ENCODE data around the gene PSMC2. TPM values are rescaled to one million over a fixed set of nuclear protein-coding genes. Genes with fewer than 3 reads are reported as not detected.

Gene PSMC2
- total and polyA plus RNA-seq, 2 of the 4 experiments (the other 2 are of a cell fraction) = 184 to 311 TPM

DNA sequence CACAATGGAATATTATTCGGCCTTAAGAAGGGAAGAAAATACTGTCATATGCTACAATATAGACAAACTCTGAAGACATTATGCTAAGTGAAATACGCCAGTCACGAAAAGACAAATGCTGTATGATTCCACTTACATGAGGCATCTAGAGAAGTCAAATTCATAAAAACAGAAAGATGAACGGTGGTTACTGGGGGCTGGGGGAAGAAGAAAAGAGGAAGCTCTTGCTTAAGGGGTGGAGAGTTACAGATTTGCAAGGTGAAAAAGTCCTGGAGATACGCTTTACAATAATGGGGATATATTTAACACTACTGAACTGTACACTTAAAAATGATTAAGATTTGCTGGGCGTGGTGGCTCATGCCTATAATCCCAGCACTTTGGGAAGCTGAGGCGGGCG lies 49.0 kb downstream of the PSMC2 start:
- dilution Hi-C loops (cut with HindIII; ENCODE audit: low sequenced_read_pairs, unreplicated experiment) (no loop called here), in situ Hi-C loops (cut with MboI; ENCODE audit: low sequenced_read_pairs) (no loop called here), intact Hi-C loops (cut with micrococcal nuclease) (no loop called here)
- H3K27me3 ChIP-seq (ENCODE audit: control insufficient read depth, insufficient read depth, low read length) = peaks cover 2% of the 10 kb centered on the region
- H3K23ac ChIP-seq (ENCODE audit: low read depth, low read length) = no peak overlapping the region
- no peak overlapping the region for H2BK15ac ChIP-seq (ENCODE audit: low read depth, low read length)
- CTCF ChIA-PET = no interaction called here
- H4K5ac ChIP-seq (ENCODE audit: low read depth, low read length) = no peak overlapping the region
- no peaks in the 10 kb centered on the region for H3K79me1 ChIP-seq (ENCODE audit: low read depth in 1 of 2, low read length in 2 of 2)
- DNase-seq (no peak), ATAC-seq (ENCODE audit: low read depth) (no peak)
- H3K9me3 ChIP-seq (ENCODE audit: control insufficient read depth, insufficient read depth, low read length) = no peaks in the 10 kb centered on the region
- H3K4me3 ChIP-seq (ENCODE audit: insufficient read depth, low read depth, low read length) = no peak overlapping the region
- no peak overlapping the region for H3K9ac ChIP-seq (ENCODE audit: low read depth, low read length)
- TF ChIP-seq SMC3 (IDR thresholded peaks at IDR 0.05; ENCODE audit: low read depth, low read length) (no peak), RCOR1 (IDR thresholded peaks at IDR 0.05; ENCODE audit: insufficient replicate concordance, low read length) (no peak), POLR2A (IDR thresholded peaks at IDR 0.05; ENCODE audit: low read depth, low read length) (no peak), CTCF (conservative IDR thresholded peaks at IDR 0.05; ENCODE audit: low read depth, low read length) (no peak), MAZ (IDR thresholded peaks at IDR 0.05; ENCODE audit: borderline replicate concordance, low read depth, low read length) (no peak), NFE2L2 (IDR thresholded peaks at IDR 0.05; ENCODE audit: low read depth, low read length) (no peak), CEBPB (IDR thresholded peaks at IDR 0.05; ENCODE audit: low read depth, low read length) (no peak), MAFK (IDR thresholded peaks at IDR 0.05; ENCODE audit: low read depth, low read length) (no peak)
- TF ChIP-seq, protein P1, sequence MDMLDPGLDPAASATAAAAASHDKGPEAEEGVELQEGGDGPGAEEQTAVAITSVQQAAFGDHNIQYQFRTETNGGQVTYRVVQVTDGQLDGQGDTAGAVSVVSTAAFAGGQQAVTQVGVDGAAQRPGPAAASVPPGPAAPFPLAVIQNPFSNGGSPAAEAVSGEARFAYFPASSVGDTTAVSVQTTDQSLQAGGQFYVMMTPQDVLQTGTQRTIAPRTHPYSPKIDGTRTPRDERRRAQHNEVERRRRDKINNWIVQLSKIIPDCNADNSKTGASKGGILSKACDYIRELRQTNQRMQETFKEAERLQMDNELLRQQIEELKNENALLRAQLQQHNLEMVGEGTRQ (IDR thresholded peaks at IDR 0.05; ENCODE audit: low read depth, low read length) = no peak
- no peak overlapping the region for H4K91ac ChIP-seq (ENCODE audit: insufficient read depth, low read depth, low read length)
- no peak overlapping the region for H2AK5ac ChIP-seq (ENCODE audit: low read depth, low read length)
- H3K18ac ChIP-seq (ENCODE audit: low read depth, low read length) = no peak overlapping the region
- no TSS peak for BruUV-seq (replicated peaks)
- no peaks in the 10 kb centered on the region for H3K36me3 ChIP-seq (ENCODE audit: control insufficient read depth, insufficient read depth, low read length)
- H2AFZ ChIP-seq (replicated peaks; ENCODE audit: low read length, poor library complexity) = no peak overlapping the region
- H2BK120ac ChIP-seq (ENCODE audit: low read depth, low read length) = no peak overlapping the region
- H4K8ac ChIP-seq (ENCODE audit: low read depth in 2 of 2, low read length in 2 of 2) = no peak overlapping the region
- no peak overlapping the region for H2AK9ac ChIP-seq (replicated peaks; ENCODE audit: low read depth, low read length, poor library complexity)
- H2BK5ac ChIP-seq (ENCODE audit: low read depth, low read length, poor library complexity, severe bottlenecking) = no peak overlapping the region
- no peak overlapping the region for H3K27ac ChIP-seq (ENCODE audit: insufficient read depth, low read length)
- H3K14ac ChIP-seq (replicated peaks; ENCODE audit: low read depth, low read length) = no peak overlapping the region
- H2BK20ac ChIP-seq (ENCODE audit: low read depth, low read length) = no peak overlapping the region
- no peak overlapping the region for H3K56ac ChIP-seq (ENCODE audit: extremely low read depth, insufficient read depth, low read length)
- no peaks in the 10 kb centered on the region for H3K4me1 ChIP-seq (ENCODE audit: control insufficient read depth, insufficient read depth, low read length)
- no CpG with 5 or more reads among the region's 8 CpGs for WGBS, 2 experiments (ENCODE audit: extremely low coverage in 2 of 2, insufficient read length in 1 of 2)
- POLR2A ChIA-PET (ENCODE audit: unreplicated experiment) = no interaction called here
- no peaks in the 10 kb centered on the region for H4K20me1 ChIP-seq (ENCODE audit: insufficient read depth, low read length)
- H3K9me1 ChIP-seq (ENCODE audit: insufficient read depth, low read length) = no peaks in the 10 kb centered on the region
- no peak overlapping the region for H3K4me2 ChIP-seq (ENCODE audit: low read depth, low read length)
- no peak overlapping the region for H3K4ac ChIP-seq (ENCODE audit: low read depth, low read length)

Data from IMR-90 (cell line).